K562 (cell line): ENCODE data around the gene DAZAP1. TPM values are rescaled to one million over a fixed set of nuclear protein-coding genes. Genes with fewer than 3 reads are reported as not detected.

Experiments
- C11orf30 ChIP-seq: fragments of 450-650 bp; IDR thresholded peaks from 2 replicates; pipeline ENCODE4 v1.6.1; 2016; ENCODE audit warnings: low read depth, mild to moderate bottlenecking
- CHD7 ChIP-seq: fragments of 200-600 bp; sonication (generic); IDR thresholded peaks from one replicate; pipeline ENCODE4 v1.6.1; 2012; ENCODE audit warnings: mild to moderate bottlenecking, low read depth, low read length, inconsistent platforms
- ELK1 ChIP-seq: sonication (generic); formaldehyde crosslinking; IDR thresholded peaks from 2 replicates; pipeline ENCODE4 v1.8.1; 2022; ENCODE audit warnings: missing genetic modification reagents
- GMEB1 ChIP-seq: fragments of 250-450 bp; sonication (Bioruptor Pico); IDR thresholded peaks from 2 replicates; pipeline ENCODE4 v1.4.0; 2020; ENCODE audit warnings: mild to moderate bottlenecking
- HNRNPLL ChIP-seq: fragments of 200-400 bp; formaldehyde crosslinking; IDR thresholded peaks from 2 replicates; pipeline ENCODE4 v1.6.1; 2017; ENCODE audit warnings: low read length, low read depth, mild to moderate bottlenecking; ENCODE audit not compliant: poor library complexity, severe bottlenecking
- IFI16 ChIP-seq: fragments of 250-450 bp; sonication (Bioruptor Pico); IDR thresholded peaks from 2 replicates; pipeline ENCODE4 v2.1.2; 2022; ENCODE audit warnings: mild to moderate bottlenecking, inconsistent platforms
- NCOA2 ChIP-seq, 2 experiments: fragments of 450-650 bp; IDR thresholded peaks; 2 replicates each; pipeline ENCODE4 v1.6.1; 2018; ENCODE audit warnings: mild to moderate bottlenecking in 2 of 2, moderate library complexity in 1 of 2; ENCODE audit not compliant: partially characterized antibody in 2 of 2
- PHTF2 ChIP-seq: fragments of 250-450 bp; sonication (Bioruptor Pico); IDR thresholded peaks from 2 replicates; pipeline ENCODE4 v1.5.0; 2021; ENCODE audit warnings: mild to moderate bottlenecking
- POLR3G ChIP-seq: IDR thresholded peaks from 2 replicates; pipeline ENCODE4 v1.6.1; 2011; ENCODE audit not compliant: insufficient read length, insufficient replicate concordance; ENCODE audit errors: extremely low read depth
- SMARCE1 ChIP-seq: fragments of 450-650 bp; IDR thresholded peaks from 2 replicates; pipeline ENCODE4 v1.7.1; 2016; ENCODE audit warnings: mild to moderate bottlenecking
- SRSF7 ChIP-seq: fragments of 200-400 bp; formaldehyde crosslinking; optimal IDR thresholded peaks from 2 replicates; pipeline ENCODE3; 2017; ENCODE audit warnings: mild to moderate bottlenecking, low read depth, low read length
- ZNF197 ChIP-seq: fragments of 200-800 bp; sonication (Bioruptor generic); IDR thresholded peaks from 2 replicates; pipeline ENCODE4 v1.6.1; 2016; ENCODE audit warnings: low read depth, missing genetic modification characterization, missing compliant biosample characterization
- ZNF507 ChIP-seq: conservative IDR thresholded peaks from 2 replicates; pipeline ENCODE4 v1.6.1; 2017; ENCODE audit warnings: missing genetic modification characterization, missing compliant biosample characterization
- polyA plus RNA-seq, 8 experiments: library from polyadenylated mRNA; depleted of rRNA in 4 of 8; stranded (reverse) in 5 of 8; unstranded in 3 of 8; fragments of >200 nt; fragmentation: Nextera tagmentation in 2 of 8; fragmentation: Illumina TruSeq in 1 of 8; extraction: Ambion mirVana in 2 of 8; extraction: Trizol in 1 of 8; gene quantifications; 2 replicates each; pipeline versions ENCODE4 v1.2.1 to v1.2.3, GENCODE V29; 2011 to 2014; ENCODE audit warnings: inconsistent platforms in 1 of 8, missing spikeins in 1 of 8
- total RNA-seq, 7 experiments: library from RNA; depleted of rRNA in 6 of 7; stranded (reverse); fragments of >200 nt in 6 of 7; fragmentation: Illumina TruSeq in 2 of 7; extraction: Trizol in 2 of 7; gene quantifications; 2 replicates each; pipeline versions ENCODE4 v1.2.1 to v1.2.3, GENCODE V29; 2011 to 2021; ENCODE audit warnings: low replicate concordance in 1 of 7

The DAZAP1 gene
- total and polyA plus RNA-seq, 9 of the 15 experiments (the other 6 are each of a cell fraction or from before 2014, with no cell fraction given): 10.8 to 289 (median 142) TPM

- TF ChIP-seq PHTF2 (no peak), POLR3G (no peak), ZNF507 (tag) (no peak), SMARCE1 (no peak), IFI16 (CRISPR knock-in tag) (no peak), HNRNPLL (peak; percentile 65), CHD7 (no peak), GMEB1 (peak; percentile 89), C11orf30 (no peak; the same call in 1 of the 2 replicates), ELK1 (no peak), NCOA2 (IDR thresholded peaks at IDR 0.05; ENCODE audit: partially characterized antibody in 2 of 2) (no peak), ZNF197 (CRISPR knock-in tag) (no peak), SRSF7 (peak; percentile 54)
These were observed 30.9 kb downstream of the DAZAP1 start, which contains the start of gene RPS15 (continued) for GRCh38 chr19:1438035-1438932.
